Epithelial cell of esophagus (primary cell): ENCODE data around the gene CLCN6.

Experiments
- DNase-seq: peaks from one replicate; pipeline ENCODE4 v3.0.0; 2010; ENCODE audit warnings: low read depth
- H3K4me3 ChIP-seq: 2 replicates; pipeline ENCODE4 v1.5.1; 2011; ENCODE audit warnings: mild to moderate bottlenecking, low read length, control low read depth
- CTCF ChIP-seq: IDR thresholded peaks from 2 replicates; pipeline ENCODE4 v1.5.1; 2011; ENCODE audit warnings: low read depth, mild to moderate bottlenecking, low read length, control low read depth, inconsistent platforms; ENCODE audit not compliant: insufficient read depth; ENCODE audit errors: missing control alignments

Gene CLCN6

DNA sequence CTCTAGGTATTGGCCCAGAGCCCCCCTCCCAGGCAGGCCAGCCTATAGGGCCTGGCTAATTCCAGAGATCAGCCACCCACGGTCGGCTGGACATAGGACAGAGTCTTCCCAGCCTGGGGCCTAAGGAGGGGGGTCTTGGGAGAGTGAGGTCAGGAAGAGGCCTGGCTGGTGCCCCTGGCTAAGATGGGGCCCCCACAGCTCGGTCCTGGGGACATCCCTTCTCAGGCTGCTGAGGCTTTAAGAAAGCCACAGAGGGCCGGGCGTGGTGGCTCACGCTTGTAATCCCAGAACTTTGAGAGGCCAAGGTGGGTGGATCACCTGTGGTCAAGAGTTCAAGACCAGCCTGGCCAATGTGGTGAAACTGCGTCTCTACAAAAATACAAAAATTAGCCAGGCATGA, 41.5 kb upstream of the CLCN6 start:
- no peak for TF ChIP-seq CTCF
- DNase-seq = no peak
- no peak overlapping the region for H3K4me3 ChIP-seq

GRCh38 chr1:11765661-11766428, 40.1 kb upstream of the CLCN6 start:
- TF ChIP-seq CTCF = no peak
- H3K4me3 ChIP-seq = no peak overlapping the region
- DNase-seq = no peak

GRCh38 chr1:11766429-11766776, 39.6 kb upstream of the CLCN6 start:
- no peak for DNase-seq
- no peak overlapping the region for H3K4me3 ChIP-seq
- TF ChIP-seq CTCF = no peak

DNA sequence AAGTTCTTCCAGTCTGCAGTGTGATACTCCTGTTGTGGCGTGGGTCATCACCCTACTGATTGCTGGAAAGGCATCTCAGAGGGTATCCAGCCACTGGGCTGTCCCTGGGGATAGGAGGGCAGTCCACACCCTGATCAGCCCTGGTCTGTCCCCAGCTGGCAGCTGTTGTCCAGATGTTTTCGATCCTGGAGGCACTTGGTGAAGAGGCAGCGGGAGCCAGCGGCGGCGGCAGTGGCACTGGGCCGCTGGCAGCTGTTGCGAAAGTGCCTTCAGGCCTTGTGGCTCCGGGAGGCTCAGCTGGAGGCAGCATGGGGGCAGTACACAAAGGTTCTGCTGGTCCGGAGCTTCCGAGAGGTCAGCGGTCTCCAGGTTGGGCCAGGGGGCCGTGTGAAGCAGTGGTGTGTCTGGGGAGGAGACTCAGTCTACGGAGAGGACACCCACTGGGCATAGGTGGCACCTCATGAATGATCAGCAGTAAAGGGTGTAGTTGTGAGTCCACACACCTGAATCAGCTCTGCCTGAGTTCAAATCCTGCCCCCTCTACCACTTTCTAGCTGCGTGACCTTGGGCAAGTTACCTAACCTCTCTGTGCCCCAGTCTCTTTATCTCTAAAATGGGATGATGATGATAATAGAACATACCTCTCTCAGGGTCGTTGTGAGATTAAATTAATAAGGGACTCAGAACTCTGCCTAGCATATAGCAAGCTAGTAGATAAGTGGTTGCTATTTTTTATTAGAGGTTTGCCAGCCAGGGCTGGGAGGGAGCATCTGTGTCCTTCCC, 37.9 kb upstream of the CLCN6 start:
- no peak for DNase-seq
- H3K4me3 ChIP-seq = no peak overlapping the region
- TF ChIP-seq CTCF = no peak

- TF ChIP-seq CTCF = no peak
- no peak for DNase-seq
- H3K4me3 ChIP-seq = no peak overlapping the region
These were observed 37.2 kb upstream of the CLCN6 start for GRCh38 chr1:11768821-11769220.

GRCh38 chr1:11769274-11769673, 36.7 kb upstream of the CLCN6 start:
- no peak for TF ChIP-seq CTCF
- H3K4me3 ChIP-seq = no peak overlapping the region
- no peak for DNase-seq

DNA sequence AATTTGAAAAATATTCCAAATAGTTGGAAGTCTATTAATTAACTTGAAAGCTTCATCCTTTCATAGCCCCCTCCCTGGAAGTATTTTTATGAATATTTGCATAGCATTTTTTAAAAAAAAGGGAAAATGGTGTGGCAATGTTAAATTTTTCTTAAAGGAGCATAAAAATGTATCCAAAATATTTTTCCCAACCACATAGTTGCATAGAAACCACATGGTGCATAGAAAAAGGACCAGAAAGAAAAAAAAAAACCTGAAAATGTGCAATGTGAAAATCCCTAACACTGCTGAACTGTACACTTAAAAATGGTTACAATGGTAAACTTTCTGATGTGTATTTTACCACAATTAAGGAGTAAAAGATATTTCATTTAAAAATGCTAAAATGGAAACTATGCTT, 36.0 kb upstream of the CLCN6 start:
- H3K4me3 ChIP-seq = no peak overlapping the region
- no peak for DNase-seq
- no peak for TF ChIP-seq CTCF
